ENCODE measurements around the gene CPLANE2.

GRCh38 chr1:16209132-16209846 lies 27.7 kb downstream of the CPLANE2 start:
- TF ChIP-seq CTCF (conservative IDR thresholded peaks at IDR 0.05) (no peak), ZFX (IDR thresholded peaks at IDR 0.05) (no peak)
